Kidney (tissue), 14 donors: Measurements from ENCODE around the gene EPHA4. TPM values are rescaled to one million over a fixed set of nuclear protein-coding genes. Genes with fewer than 3 reads are reported as not detected.

Experiments used
- DNase-seq, 5 donors: peaks; one replicate each; pipeline ENCODE4 v3.0.0-alpha.2; 2013 to 2020
- FAIRE-seq: peaks from 2 replicates; lab custom pipeline; 2012; peaks lifted over from hg19 to GRCh38; lab: Jason Lieb, UNC
- H3K27ac ChIP-seq, 2 donors: one replicate each; pipeline ENCODE4 v1.7.0; 2013; ENCODE audit warnings: low read depth in 2 of 2, low read length in 2 of 2, inconsistent platforms in 1 of 2
- H3K27me3 ChIP-seq: one replicate; pipeline ENCODE4 v1.7.1; 2013; ENCODE audit warnings: low read length, inconsistent platforms; ENCODE audit not compliant: control insufficient read depth, insufficient read depth
- H3K36me3 ChIP-seq, 3 donors: one replicate each; pipeline versions ENCODE4 v1.7.0 to v1.7.1; 2013; ENCODE audit warnings: low read length in 3 of 3, control low read depth in 1 of 3, inconsistent platforms in 1 of 3; ENCODE audit not compliant: insufficient read depth in 3 of 3, control insufficient read depth in 2 of 3
- H3K4me1 ChIP-seq, 3 donors: one replicate each; pipeline versions ENCODE4 v1.7.0 to v1.7.1; 2013; ENCODE audit warnings: low read length in 3 of 3, inconsistent platforms in 1 of 3, low read depth in 1 of 3; ENCODE audit not compliant: control insufficient read depth in 2 of 3, insufficient read depth in 2 of 3
- H3K4me3 ChIP-seq, 3 donors: one replicate each; pipeline versions ENCODE4 v1.7.0 to v1.8.1; 2013; ENCODE audit warnings: low read length in 3 of 3, control low read depth in 1 of 3, inconsistent platforms in 1 of 3
- H3K9ac ChIP-seq, 3 donors: one replicate each; pipeline versions ENCODE4 v1.7.0 to v1.7.1; 2013; ENCODE audit warnings: low read length in 3 of 3, control low read depth in 1 of 3, inconsistent platforms in 1 of 3
- H3K9me3 ChIP-seq, 3 donors: one replicate each; pipeline versions ENCODE4 v1.7.0 to v1.7.1; 2013; ENCODE audit warnings: low read length in 3 of 3, control low read depth in 1 of 3, inconsistent platforms in 1 of 3; ENCODE audit not compliant: control insufficient read depth in 2 of 3, insufficient read depth in 1 of 3
- intact Hi-C: fragments of 100-400 bp; cut with DNase I; formaldehyde crosslinking; loops from one replicate; pipeline ENCODE4 v1.11.1; 2022
- polyA plus RNA-seq: library from polyadenylated mRNA; stranded (reverse); fragments of 350-450 nt; fragmentation: Illumina TruSeq; extraction: RNeasy Lipid Tissue Mini Kit (QIAGEN cat#74804); gene quantifications from one replicate; pipeline ENCODE4 v1.2.3, GENCODE V29; 2014; ENCODE audit warnings: low read depth, low replicate concordance; ENCODE audit not compliant: insufficient read depth
- total RNA-seq: library from RNA; stranded (reverse); fragmentation: NEBNext Ultra II Directional; extraction: Animal tissue kit (Norgen Biotek cat#: 25700); gene quantifications from one replicate; pipeline ENCODE4 v1.2.1, GENCODE V29; 2021
- TF ChIP-seq, protein P1 (sequence below): IDR thresholded peaks from 3 replicates; pipeline ENCODE4 v1.5.1; 2012; ENCODE audit warnings: mild to moderate bottlenecking, moderate library complexity, borderline replicate concordance; ENCODE audit not compliant: insufficient read depth; ENCODE audit errors: extremely low read depth
- donor health status: control.
- donor health status: control.
- donor health status: control.
- donor health status: control.
- donor health status: control.
- donor health status: DM: yes; HTN: yes; CAD: no.
- donor health status: Normal renal cell carcinoma (clear cell type).

Gene EPHA4
- total and polyA plus RNA-seq, 2 donors from 2014 or later = 4.8 to 38.0 TPM

DNA sequence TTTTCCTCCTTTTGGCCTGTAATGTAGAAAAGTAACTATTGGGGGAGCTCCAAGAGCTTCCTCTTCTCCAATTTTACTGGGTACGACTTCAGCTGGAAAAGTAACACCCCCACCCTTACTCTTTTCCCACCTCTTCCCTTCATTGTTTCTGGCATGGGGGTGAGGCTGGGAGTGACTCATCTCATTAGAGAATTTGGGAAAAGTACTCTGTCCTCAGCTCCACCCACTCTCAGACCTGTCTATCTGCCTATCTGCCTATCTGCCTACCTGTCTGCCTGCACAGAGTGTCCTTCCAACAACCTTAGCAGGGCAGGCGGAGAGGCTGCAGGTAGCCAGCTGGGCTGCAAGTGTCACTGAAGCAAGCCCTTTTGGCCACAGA, 93.6 kb downstream of the EPHA4 start:
- FAIRE-seq = no peak
- TF ChIP-seq, protein P1, sequence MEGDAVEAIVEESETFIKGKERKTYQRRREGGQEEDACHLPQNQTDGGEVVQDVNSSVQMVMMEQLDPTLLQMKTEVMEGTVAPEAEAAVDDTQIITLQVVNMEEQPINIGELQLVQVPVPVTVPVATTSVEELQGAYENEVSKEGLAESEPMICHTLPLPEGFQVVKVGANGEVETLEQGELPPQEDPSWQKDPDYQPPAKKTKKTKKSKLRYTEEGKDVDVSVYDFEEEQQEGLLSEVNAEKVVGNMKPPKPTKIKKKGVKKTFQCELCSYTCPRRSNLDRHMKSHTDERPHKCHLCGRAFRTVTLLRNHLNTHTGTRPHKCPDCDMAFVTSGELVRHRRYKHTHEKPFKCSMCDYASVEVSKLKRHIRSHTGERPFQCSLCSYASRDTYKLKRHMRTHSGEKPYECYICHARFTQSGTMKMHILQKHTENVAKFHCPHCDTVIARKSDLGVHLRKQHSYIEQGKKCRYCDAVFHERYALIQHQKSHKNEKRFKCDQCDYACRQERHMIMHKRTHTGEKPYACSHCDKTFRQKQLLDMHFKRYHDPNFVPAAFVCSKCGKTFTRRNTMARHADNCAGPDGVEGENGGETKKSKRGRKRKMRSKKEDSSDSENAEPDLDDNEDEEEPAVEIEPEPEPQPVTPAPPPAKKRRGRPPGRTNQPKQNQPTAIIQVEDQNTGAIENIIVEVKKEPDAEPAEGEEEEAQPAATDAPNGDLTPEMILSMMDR = no peak

DNA sequence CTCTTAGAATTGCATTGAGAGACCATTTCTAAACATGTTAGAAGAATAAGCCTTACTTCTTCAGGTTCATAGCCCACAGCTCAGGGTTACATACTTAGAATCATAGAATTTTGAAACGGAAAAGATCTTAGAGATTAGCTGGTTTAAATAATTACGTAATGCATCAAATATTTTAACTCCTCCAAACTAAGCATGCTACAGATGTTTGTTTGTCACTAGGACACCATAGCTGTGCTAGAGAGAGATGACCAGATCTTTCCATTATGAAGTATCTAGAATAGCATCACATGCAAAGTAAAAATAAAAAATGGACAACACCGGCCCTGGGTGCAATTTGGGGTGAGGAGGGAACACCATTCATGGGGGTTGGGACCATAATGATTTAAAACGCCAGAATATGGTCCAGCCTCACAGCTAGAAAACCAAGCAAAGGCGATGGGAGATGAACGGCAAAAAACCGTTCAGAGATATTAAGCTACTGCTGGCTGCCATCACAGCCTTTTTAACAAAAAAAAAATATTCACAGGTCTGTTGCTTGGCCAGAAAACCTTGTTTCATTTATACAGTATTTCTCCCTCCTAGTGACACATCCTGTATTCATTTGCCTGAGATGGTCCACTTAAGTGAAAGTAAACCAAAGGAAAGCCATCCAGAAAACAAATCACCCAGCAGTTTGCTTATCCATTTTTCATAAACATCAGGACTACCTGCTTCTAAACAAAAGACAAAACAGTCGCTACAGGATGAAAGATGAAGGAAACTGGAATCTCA, 94.2 kb downstream of the EPHA4 start:
- H3K27ac ChIP-seq = no peak overlapping the region
- no peaks in the 10 kb centered on the region for H3K9me3 ChIP-seq
- no peaks in the 10 kb centered on the region for H3K27me3 ChIP-seq
- intact Hi-C loops = no loop called here
- TF ChIP-seq, protein P1 = no peak
- FAIRE-seq (no peak), DNase-seq (no peak)
- no peaks in the 10 kb centered on the region for H3K4me1 ChIP-seq
- H3K9ac ChIP-seq = no peak overlapping the region
- H3K36me3 ChIP-seq = no peaks in the 10 kb centered on the region
- no peak overlapping the region for H3K4me3 ChIP-seq

More for the DNA sequence above, 93.6 kb downstream of the EPHA4 start:
- Histone ChIP-seq H3K4me1 (no peaks in the 10 kb centered on the region), H3K27ac (no peak overlapping the region), H3K9ac (no peak overlapping the region), H3K4me3 (no peak overlapping the region), H3K36me3 (no peaks in the 10 kb centered on the region), H3K27me3 (no peaks in the 10 kb centered on the region), H3K9me3 (no peaks in the 10 kb centered on the region)
- no peak for DNase-seq
- intact Hi-C loops = no loop called here

DNA sequence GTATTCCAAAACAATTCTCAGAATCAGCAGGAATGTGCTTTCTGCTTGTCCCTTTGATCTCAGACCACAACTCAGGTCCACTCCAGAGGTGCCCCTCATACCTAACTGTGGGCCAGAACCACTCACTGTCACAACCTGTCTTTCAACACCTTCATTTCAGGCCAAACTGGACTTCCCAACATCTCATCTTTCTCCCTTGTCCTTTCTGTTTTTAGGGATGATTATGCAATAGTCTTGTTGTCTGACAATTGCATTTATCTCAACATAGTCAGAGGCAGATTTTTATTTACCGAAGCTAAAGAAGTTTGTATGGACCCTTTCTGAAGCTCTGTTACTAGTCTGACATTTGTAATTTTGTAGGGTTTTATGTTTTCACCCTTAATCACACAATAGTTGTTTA, 95.9 kb downstream of the EPHA4 start:
- Histone ChIP-seq H3K9me3 (no peaks in the 10 kb centered on the region), H3K9ac (no peak overlapping the region), H3K27ac (no peak overlapping the region), H3K4me3 (no peak overlapping the region), H3K36me3 (no peaks in the 10 kb centered on the region), H3K4me1 (no peaks in the 10 kb centered on the region), H3K27me3 (no peaks in the 10 kb centered on the region)
- DNase-seq (no peak), FAIRE-seq (no peak)
- TF ChIP-seq, protein P1 = no peak
- intact Hi-C loops = no loop called here
